ENCODE results near the gene SCO2.
A peak's percentile ranks its signal among the peaks of the same experiment; 100 is the strongest.

GRCh38 chr22:50485221-50486131, 39.9 kb downstream of the SCO2 start:
- TF ChIP-seq, protein P1, sequence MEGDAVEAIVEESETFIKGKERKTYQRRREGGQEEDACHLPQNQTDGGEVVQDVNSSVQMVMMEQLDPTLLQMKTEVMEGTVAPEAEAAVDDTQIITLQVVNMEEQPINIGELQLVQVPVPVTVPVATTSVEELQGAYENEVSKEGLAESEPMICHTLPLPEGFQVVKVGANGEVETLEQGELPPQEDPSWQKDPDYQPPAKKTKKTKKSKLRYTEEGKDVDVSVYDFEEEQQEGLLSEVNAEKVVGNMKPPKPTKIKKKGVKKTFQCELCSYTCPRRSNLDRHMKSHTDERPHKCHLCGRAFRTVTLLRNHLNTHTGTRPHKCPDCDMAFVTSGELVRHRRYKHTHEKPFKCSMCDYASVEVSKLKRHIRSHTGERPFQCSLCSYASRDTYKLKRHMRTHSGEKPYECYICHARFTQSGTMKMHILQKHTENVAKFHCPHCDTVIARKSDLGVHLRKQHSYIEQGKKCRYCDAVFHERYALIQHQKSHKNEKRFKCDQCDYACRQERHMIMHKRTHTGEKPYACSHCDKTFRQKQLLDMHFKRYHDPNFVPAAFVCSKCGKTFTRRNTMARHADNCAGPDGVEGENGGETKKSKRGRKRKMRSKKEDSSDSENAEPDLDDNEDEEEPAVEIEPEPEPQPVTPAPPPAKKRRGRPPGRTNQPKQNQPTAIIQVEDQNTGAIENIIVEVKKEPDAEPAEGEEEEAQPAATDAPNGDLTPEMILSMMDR (optimal IDR thresholded peaks at IDR 0.05 in 1 of 3, IDR thresholded peaks at IDR 0.05 in 1 of 3, conservative IDR thresholded peaks at IDR 0.05 in 1 of 3; ENCODE audit: extremely low read depth in 1 of 3, insufficient read depth in 2 of 3, low read length in 3 of 3) = peak in 1 of 3 experiments; percentile 1
- no peak for TF ChIP-seq EZH2 (IDR thresholded peaks at IDR 0.05; ENCODE audit: low read length)
